ENCODE results near the gene INHBB.

INHBB gene

GRCh38 chr2:120357768-120358167, 11.8 kb downstream of the INHBB start:
- no peak for DNase-seq (ENCODE audit: low read depth in 2 of 2)

- DNase-seq (ENCODE audit: low read depth in 2 of 2), result no peak
These were observed 13.0 kb downstream of the INHBB start for GRCh38 chr2:120358734-120359465.

GRCh38 chr2:120360307-120360855, 14.4 kb downstream of the INHBB start:
- no peak for DNase-seq (ENCODE audit: low read depth in 2 of 2)

GRCh38 chr2:120362926-120363325, 17.0 kb downstream of the INHBB start:
- no peak for DNase-seq (ENCODE audit: low read depth in 2 of 2)

- DNase-seq (ENCODE audit: low read depth in 2 of 2), result no peak
These were observed 19.4 kb downstream of the INHBB start for GRCh38 chr2:120365236-120365793.

GRCh38 chr2:120366698-120367097, 20.8 kb downstream of the INHBB start:
- no peak for DNase-seq (ENCODE audit: low read depth in 2 of 2)

GRCh38 chr2:120367221-120367620, 21.3 kb downstream of the INHBB start:
- DNase-seq (ENCODE audit: low read depth in 2 of 2), result no peak

GRCh38 chr2:120367649-120368048, 21.7 kb downstream of the INHBB start:
- no peak for DNase-seq (ENCODE audit: low read depth in 2 of 2)

- no peak for DNase-seq (ENCODE audit: low read depth in 2 of 2)
These were observed 22.1 kb downstream of the INHBB start for GRCh38 chr2:120368086-120368485.

- no peak for DNase-seq (ENCODE audit: low read depth in 2 of 2)
These were observed 23.3 kb downstream of the INHBB start for GRCh38 chr2:120369250-120369649.

- no peak for DNase-seq (ENCODE audit: low read depth in 2 of 2)
These were observed 26.2 kb downstream of the INHBB start for GRCh38 chr2:120371969-120372625.

GRCh38 chr2:120372816-120373215, 26.9 kb downstream of the INHBB start:
- no peak for DNase-seq (ENCODE audit: low read depth in 2 of 2)

- DNase-seq (ENCODE audit: low read depth in 2 of 2), result no peak
These were observed 27.5 kb downstream of the INHBB start for GRCh38 chr2:120373424-120373823.

- no peak for DNase-seq (ENCODE audit: low read depth in 2 of 2)
These were observed 28.9 kb downstream of the INHBB start for GRCh38 chr2:120374821-120375220.

GRCh38 chr2:120375251-120376020, 29.5 kb downstream of the INHBB start:
- DNase-seq (ENCODE audit: low read depth in 2 of 2), result no peak

- DNase-seq (ENCODE audit: low read depth in 2 of 2), result no peak
These were observed 30.2 kb downstream of the INHBB start for GRCh38 chr2:120376101-120376500.

GRCh38 chr2:120376679-120377640, 31.0 kb downstream of the INHBB start:
- DNase-seq (ENCODE audit: low read depth in 2 of 2), result no peak

- no peak for DNase-seq (ENCODE audit: low read depth in 2 of 2)
These were observed 32.7 kb downstream of the INHBB start for GRCh38 chr2:120378605-120379004.

- no peak for DNase-seq (ENCODE audit: low read depth in 2 of 2)
These were observed 34.3 kb downstream of the INHBB start for GRCh38 chr2:120379916-120380893.

- no peak for DNase-seq (ENCODE audit: low read depth in 2 of 2)
These were observed 35.3 kb downstream of the INHBB start for GRCh38 chr2:120381192-120381591.

Data from stimulated activated CD4-positive, alpha-beta T cell treated with anti-CD3 and anti-CD28 coated beads, Interleukin-15, amount 100 ng/mL, for 48 hours (primary cell).